Islet of Langerhans (tissue), 1 donor: Measurements from ENCODE around the gene PPP2R2C.

Source experiments
- FAIRE-seq: peaks from one replicate; lab custom pipeline; 2011; peaks lifted over from hg19 to GRCh38; lab: Jason Lieb, UNC

PPP2R2C gene

DNA sequence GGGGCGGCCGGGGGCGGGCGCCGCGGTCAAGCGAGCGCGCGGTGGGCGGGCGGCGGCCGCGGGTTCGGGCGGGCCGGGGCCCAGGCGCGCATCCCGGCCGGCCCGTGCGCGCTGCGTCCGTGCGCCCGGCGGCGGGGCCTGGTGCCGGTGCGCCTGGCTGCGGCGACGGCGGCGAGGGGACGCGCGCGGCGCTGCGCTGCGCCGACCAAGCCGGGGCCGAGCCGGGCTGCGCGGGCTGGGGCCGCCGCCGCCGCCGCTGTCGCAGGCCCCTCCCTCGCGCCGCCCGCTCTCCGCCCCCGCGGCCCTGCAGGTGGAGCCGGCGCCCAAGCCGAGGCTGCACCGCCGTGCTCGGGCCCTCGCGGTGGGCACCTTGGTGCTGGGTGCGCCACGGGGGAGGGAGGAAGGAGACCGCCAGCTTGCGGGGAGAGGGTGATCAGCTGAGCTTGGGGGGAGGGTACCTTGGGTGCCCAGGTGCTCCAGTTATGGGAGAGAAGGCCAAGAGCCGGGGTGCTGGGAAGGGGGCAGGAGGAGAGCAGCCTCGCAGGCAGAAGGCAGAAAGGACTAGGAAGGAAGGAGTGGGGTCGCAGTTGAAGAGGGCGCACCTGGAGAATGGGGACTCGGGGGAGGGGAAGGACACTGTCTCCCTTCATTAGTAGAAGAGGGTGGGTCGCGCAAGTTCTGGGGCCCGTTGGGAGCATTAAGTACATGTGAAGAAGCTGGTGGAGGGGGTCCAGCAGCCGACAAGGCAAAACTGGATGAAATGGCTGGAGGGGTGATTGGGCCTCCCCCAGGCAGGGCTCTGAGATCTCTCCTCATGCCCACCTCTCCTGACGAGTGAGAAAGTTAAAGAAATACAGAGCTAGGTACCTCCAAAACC, at the start of gene PPP2R2C:
PPP2R2C (minus strand) TSS at position 228 of the 877 bp plus-strand sequence. CDS start 385 bp downstream, outside the sequence.
- FAIRE-seq = no peak

DNA sequence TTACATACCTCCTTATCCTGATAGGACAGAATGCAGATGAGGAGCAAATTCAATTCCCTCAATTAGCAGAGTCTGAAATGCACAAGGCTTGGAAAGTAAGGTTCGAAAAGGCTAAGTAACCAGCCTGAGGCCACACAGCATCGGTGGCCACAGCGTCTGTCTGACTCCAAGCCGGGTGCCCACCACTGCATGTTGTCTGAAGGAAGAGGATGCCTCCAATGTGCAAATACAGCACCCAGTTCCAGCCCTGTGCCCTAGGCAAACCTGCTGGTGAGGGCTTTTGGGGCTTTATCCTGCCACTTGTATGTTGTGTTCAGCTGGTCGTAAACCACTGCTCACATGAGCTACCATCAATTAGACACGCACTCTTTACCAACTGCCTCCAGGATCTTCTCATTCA, 48.6 kb upstream of the PPP2R2C start:
- FAIRE-seq = no peak

DNA sequence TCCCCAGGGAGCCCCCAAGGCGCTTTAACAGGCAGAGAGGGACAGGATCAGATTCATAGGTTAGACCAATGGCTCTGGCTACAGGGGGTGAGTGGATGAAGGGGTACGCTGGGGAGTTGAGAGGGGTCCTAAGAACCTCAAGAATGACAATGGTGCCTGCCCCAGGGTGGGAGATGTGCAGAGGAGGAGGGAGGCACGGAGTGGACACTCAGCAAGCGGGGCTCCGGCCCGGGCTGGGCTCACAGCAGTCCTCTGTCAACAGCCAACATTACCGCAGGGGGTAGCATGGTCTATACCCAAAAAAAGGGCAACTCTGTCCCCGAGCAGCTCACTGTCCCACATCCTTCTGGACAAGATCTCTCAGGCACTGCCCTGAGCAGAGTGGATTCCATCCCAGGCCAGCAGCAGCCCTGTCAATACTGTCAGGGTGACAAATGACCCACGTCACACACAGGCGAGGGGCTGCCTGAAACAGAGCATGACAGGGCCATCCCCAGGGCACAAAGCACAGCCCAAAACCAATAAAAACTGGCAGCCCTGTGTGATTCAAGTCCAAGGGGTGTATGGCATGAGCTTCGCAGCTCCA, 47.7 kb upstream of the PPP2R2C start:
- FAIRE-seq = no peak

DNA sequence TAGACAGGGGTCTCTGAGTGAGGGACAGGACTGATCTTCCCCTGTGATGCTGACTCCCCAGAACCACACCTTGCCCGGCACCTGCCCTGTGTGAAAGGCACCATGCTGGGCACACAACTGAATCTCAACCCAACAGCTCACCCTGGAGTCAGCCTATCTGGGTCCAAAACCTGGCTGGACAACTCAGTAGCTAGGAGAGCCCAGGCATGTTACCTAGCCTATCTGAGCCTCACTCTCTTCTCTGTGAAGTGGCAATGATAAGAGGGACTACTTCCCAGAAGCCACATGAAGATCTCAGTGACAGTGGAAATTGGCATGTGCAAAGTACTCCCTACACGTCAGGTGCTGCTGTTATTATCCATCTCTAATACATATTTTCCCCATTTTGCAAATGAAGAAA, 44.8 kb upstream of the PPP2R2C start:
- no peak for FAIRE-seq

DNA sequence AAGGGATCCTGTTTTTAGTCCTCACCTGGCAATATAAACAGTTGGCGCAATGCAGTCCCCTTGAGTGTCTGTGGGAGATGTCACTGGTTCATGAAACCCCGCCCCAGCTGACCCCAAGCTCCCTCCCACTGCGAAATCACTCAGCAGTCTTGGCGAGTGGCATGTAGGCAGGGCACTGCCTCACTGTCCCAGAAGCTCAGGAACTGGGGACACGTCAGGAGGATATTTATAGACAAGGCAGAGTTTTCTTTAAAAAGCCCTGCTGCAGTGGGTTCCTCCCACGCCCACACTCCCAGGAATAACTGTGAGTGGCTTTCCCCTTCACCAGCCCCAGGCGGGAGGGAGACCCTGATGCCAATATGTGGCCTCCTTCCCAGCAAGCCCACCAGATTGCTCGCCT, 44.3 kb upstream of the PPP2R2C start:
- FAIRE-seq = no peak

DNA sequence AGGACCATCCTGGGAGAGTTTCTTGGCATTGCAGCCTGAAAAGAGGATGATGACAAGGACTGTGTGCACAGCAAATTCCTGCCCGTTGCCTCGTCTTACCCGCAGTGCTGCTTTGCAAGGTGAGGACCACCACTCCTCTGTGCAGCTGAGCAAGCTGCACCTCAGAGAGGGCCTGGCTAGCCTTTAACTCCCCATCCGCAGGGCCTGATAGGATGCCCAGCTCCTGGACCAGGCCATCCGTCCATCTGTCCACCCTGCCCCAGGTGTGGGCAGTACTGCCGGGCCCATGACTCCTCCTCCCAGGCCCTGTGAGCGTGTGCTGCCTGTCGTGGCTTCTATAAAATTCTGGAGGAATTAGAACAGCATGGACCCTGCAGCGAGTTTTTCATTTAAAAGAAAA, 43.9 kb upstream of the PPP2R2C start:
- no peak for FAIRE-seq

DNA sequence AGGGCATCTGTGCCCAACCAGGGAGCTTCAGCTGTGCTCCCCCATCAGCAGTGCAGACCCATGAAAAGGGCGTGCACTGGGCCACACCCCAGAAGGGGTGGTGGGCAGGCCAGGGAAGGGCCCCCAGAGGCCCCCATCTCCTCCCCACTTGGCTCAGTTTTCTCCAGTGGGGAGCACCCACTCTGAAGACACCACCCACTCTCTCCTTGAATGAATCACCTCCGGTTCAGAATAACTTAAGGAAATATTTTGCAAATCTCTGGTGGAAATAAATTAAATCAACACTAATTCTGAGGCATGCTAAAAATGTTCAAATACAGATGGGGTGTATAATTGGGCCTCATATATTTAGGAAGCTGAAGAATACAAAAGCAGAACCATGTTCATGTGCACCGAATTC, 41.3 kb upstream of the PPP2R2C start:
- FAIRE-seq = no peak

DNA sequence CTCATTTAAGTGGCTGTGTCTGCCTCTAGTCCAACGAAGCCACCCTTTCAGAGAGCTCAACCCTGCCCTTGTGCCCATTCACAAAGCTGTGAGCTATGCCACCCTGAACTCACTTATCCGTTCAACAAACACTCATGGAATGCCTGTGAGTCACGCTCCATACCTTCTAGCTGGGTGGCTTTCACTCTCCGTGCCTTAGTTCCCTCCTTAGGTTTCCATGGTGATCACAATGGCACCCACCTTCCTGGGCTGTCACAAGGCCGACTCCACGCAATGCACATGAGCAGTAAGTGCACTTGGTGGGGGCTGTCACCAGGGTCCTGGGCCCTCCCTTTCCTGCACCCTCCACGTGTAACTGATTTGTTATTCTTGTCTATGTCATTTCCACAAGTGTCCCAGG, 37.2 kb upstream of the PPP2R2C start:
- no peak for FAIRE-seq

DNA sequence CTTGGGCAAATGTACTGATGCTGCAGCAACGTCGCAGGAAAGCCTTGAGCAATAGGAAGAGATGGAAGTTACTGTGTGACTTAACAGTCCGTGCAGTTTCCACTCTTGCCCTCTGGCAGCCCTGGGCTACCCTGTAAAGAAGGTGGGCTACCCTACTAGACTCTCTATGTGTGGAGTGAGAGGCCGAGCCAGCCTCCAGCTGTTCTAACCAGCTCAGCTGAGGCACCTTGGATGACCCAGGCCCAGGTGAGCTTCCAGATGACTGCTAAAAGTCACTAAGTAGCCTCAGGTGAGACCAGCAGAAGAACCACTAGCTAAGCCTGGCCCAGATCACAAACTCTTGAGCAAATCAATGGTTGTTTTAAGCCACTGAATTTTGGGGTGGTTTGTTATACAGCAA, 34.9 kb upstream of the PPP2R2C start:
- FAIRE-seq = no peak

DNA sequence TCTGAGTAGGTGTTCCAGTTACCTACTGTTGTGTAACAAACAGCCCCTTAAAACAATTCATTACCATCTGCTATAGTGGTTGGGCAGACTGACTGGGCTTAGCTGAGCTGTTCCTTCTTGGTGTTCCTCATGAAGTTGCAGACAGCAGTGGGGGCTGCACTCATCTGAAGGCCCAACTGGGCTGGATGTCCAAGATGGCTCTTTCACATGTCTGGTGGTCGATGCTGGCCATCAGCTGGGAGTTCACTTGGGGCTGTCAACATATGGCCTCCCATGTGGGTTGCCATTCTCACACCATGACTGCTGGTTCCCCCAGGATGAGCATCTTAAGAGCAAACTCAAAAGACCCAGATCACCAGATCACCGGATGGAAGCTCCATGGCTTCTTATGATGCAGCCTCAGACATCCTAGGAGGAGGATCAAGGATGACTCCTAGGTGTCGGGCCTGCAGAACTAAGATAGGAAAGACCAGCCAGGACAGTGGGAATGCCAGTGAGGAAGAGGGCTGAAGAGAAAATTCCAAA, 34.3 kb upstream of the PPP2R2C start:
- no peak for FAIRE-seq

DNA sequence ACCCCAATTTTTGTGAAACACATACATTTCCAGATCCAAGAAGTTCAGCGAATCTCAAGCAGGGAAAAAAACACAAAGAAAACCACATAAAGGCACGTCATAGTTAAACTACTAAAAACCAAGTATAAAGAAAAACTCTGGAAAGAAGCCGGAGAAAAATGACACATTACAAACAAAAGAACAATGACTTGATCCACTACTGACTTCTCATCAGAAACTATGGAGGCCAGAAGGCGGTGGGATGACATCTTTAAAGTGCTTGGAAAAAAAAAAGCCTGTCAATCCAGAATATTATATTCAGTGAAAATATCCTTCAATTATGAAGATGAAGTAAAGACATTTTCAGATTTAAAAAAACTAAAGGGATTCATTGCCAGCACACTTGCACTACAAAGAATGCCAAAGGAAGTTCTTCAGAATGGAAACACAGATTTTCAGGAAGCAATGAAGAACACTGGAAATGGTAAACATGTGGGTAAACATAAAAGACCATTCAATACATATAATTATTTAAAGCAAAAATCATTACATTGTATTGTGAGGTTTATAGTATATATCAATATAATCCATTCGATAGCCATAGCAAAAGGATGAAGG, 32.6 kb upstream of the PPP2R2C start:
- no peak for FAIRE-seq

DNA sequence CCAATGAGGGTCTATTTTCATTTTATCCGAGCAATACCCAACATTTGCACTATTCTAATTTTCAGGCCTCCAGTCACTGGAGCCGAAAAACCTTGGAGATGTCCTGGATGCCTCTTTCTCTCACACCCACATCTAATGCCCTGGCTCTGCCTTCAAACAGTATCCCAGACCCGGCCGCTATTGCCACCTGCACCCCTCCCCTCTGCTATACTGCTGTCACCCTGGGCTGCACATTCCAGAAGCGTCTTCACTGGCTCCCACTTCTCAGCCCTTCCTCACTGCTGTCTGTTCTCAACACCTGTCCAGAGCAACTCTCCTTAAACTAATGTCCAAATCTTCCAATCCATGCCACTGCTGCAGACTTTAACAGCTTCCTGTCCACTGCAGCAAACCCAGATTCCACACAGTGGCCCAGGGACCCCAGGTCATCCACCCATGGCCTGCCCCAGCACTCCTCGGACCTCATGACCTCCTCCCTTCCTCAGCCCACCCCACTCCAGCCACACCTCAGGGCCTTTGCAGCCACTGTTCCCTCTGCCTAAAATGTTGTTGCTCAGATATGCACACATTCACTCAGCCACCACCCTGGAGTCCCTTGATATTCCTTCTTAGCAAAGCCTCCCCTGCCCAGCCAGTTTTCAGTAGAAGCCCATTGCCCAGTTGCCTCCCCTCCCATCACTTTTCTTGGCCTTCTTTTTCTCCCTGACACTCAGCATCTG, 30.5 kb upstream of the PPP2R2C start:
- FAIRE-seq = no peak

DNA sequence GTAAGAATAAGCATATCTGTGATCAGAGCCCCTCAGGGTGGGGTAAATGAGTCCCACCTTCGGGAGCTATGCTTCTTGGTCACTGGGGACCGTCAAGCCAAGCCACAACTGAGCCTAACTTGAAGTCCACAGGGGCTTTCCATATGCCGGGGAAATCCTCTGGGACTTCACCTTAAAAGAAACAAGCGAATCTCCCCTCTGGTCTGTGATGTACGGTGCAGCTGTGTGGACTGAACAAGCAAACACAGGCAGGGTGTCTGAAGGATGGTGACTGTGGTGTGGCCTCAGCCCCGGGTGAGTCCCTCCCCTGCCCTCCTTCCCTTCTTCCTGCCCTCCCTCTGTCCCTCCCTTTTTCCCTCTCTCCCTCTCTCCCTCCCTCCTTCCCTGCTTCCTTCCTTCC, 29.7 kb upstream of the PPP2R2C start:
- FAIRE-seq = no peak

DNA sequence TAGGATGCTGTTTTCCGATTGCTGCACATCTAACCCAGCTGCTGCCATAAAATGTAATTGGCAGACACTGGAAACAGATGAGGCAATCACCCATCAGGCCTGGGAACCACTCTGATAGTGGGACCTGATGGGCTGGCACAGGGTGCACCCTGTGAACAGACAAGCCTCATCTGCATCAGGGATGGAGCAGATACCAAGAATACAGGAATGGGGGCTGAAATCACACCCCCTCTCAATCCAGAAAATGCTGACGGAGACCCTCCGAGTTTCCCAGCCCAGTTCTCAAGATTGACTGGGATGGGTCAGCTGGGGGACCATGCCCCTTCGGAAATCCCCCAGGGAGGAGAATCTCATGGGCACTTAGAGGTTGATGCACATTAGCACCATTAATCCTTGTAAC, 28.8 kb upstream of the PPP2R2C start:
- no peak for FAIRE-seq

DNA sequence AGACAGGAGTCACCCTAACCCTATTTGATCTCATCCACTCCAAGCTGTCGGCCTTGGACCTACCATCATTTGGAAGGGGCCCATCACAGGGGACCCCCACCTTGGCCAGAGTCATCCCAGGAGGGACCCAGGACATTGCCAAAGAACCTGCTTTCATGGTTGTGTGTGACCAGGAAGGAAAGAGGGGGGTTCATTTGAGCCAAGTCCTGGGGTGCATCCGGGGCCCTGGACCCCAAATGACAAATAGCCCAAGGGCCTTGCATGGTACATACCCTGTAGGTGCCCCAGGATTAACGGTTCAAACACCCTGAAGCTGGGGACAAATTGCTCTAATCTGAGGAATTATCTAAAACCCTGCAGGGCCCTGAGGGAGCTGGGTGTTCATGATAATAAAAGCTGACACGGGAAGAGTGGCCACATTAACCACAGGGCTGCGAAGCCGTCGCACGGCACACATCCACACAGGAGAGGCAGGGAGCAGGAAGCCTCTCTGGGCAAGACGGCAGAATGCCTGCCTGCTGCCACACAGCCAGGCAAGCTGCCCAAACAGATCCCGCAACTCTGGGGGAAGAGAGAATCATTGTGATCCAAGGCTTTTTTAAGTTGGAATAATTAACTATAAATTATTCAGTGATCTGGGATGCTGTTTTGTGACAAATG, 28.2 kb upstream of the PPP2R2C start:
- FAIRE-seq = no peak

DNA sequence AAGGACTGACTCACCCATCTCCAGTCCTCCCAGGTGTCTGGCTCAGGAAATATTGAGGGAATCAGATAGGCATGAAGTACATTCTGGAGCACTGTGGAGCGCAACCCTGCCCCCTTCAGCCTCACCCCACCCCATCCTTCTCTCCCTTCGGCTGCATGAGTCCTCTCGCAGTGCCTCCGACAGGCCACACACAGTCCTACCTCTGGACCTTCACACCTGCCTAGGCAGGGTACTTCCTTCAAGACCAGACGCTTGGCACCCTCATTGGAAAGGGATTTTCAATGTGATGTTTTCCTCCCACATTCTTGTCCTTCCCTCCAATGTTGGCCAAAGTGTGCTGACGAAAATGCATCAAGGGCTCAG, 26.8 kb upstream of the PPP2R2C start:
- FAIRE-seq = no peak

DNA sequence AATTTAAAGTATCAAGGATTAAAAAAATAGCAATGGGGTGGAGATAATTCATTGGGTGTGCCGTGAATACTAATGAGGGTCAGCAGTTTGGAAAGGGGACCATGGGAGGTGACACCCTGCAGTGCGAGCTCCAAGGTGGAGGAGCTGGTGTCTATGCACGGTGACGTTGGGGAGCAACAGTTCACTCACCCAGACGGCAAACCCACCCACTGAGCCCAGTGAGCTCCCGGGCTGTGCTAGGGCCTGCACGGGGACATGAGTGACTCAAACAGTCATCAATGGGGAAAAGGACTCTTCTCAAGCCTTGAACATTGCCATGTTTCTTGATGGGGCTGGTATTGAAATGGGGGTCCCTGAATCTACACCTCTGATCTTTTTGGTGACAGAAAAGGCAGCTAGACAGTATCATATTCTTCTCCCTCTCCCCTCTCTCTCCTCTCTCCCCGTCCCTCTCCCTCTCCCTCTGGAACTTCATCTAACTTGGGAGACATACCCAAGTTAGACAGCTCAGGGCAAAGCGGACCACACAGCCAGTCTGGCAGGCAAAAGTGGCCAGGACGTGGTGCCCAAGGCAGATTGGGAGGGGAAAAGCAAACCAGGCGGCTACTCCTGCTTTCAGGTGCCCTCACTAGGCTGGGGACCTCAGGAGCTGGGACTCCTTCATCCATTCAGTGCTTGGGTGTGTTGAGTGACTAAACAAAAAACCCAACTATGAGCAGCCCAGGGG, 26.3 kb upstream of the PPP2R2C start:
- no peak for FAIRE-seq

DNA sequence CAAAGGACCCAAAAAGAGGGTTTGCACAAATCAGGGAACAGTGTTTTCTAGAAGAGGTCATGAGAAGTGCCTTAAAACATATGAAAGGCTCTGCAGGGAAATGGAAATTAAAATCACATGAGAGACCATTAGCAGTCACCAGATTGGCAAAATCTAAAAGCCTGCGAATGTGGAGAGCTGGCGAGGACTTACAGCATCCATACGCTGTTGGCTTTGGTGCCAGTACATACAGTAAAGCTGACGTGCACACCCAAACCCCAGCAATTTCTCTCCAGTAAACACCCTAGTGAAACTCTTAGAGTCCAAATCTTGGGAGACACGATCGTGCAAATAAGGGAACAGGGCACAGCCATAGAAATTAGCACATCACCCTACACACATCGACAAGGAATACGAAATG, 25.4 kb upstream of the PPP2R2C start:
- FAIRE-seq = no peak

DNA sequence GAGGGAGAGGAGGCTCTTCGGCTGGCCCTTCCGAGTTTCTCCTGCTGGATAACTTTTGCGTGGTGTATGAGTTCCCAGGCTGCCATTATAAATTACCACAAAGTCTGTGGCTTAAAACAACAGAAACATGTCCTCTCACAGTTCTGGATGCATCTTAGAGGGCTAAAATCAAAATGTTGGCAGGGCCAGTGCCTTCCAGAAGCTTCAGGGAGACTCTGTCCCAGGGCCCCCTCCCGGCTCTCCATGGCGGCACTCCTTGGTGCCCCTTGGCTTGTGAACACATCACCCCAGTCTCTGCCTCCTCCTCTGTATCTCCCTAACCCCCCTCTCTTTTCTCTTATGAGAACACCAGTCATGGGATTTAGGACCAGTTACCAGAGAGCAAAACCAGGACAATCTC, 23.3 kb upstream of the PPP2R2C start:
- no peak for FAIRE-seq

DNA sequence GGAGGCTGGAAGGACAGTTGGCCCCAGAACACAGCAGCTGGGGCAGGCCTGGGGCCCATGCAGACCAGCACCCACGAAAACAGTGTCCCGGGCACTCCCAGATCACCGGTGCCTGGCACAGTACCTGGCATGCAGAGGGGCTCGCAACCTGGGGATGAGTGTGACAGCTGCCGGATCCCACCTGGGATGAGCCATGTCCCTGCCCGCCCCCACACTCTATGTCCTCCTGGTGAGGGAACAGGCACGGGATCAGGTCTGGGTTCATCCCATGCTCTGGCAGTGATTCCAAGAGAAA, 22.8 kb upstream of the PPP2R2C start:
- no peak for FAIRE-seq

DNA sequence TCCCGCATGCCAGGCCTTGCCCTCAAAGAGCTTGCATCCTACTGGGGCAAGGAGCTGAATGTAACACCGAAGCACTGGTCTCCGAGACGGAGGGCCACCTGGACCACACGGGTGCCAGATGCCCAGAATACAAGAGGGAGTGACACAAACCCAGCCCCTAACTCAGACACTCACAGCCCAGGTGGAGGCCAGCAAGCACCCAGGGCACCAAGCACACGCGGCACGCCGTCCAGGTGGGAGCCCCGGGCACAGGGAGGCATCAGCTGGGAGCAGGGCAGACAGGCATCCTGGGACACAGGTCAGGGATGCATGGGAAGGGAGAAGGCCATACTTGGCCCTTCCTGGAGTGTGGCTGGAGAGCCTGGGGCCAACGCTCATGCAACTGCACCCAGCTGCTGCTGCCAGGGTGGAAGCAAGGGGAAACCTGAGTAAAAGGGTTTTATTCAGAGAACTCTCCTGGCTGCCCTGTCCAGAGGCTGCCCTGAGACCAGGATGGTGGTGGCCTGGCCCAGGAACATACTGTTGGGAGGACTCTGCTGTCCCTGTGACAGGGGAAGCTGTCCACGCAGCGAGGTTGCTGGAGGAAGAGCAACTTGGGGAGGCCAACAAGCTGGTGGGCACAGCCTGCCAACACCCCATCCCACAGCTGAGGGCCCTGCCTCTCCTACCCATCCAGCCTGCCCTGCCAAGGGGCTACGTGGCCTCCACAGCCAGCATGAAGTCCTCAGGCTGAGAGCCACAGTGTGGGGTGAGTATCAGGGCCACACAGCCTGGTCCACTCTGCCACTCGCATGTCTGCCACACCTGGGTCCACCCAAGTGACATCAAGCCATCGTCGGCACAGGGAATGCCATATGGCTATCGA, 22.2 kb upstream of the PPP2R2C start:
- FAIRE-seq = no peak
